Epithelial cell of prostate (primary cell): Measurements from ENCODE around the gene CROCC.
A peak's percentile ranks its signal among the peaks of the same experiment; 100 is the strongest.
"Not testable (repeated sequence)": the region's sequence is repeated elsewhere in the genome, so short reads cannot be mapped to it uniquely, and the experiment has no call there.

Experiments used
- DNase-seq: peaks from one replicate; pipeline ENCODE4 v3.0.0-alpha.2; 2011; ENCODE audit warnings: low read depth, low spot score
- H3K27ac ChIP-seq: fragments of 450-650 bp; 2 replicates; pipeline ENCODE4 v1.5.1; 2017; ENCODE audit warnings: mild to moderate bottlenecking

The CROCC gene

DNA sequence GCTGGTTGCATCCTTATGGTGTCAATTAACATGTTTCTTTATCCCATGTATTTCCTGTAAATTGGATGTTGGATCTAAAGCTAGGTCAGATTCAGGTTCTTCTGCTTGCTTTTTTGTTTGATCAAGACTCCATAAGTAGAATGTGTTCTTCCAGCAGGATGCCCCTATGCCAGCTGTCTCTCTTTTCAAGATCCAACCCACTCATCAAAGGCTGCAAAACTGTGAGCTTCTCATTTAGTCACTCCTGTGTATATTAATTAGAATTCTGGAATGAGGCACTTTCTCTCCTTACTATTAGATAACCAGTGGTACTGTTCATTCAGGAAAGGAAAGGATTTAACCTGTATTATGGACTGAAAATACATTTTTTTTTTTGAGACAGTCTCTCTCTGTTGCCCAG, 12.2 kb downstream of the CROCC start:
- not testable (repeated sequence) for DNase-seq, H3K27ac ChIP-seq

DNA sequence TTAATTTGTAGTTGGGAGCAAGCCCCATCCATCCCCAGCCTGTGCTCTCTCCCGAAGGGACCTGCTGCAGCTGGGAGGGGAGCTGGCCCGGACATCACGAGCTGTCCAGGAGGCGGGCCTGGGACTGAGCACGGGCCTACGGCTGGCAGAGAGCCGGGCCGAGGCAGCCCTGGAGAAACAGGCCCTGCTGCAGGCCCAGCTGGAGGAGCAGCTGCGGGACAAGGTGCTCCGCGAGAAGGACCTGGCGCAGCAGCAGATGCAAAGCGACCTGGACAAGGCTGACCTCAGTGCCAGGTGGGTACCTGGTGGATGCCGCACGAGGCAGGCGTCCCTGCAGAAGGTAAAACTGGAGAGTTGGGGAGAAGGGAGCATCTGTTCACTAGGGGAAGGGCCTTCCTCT, 14.8 kb downstream of the CROCC start:
- not testable (repeated sequence) for DNase-seq, H3K27ac ChIP-seq

DNA sequence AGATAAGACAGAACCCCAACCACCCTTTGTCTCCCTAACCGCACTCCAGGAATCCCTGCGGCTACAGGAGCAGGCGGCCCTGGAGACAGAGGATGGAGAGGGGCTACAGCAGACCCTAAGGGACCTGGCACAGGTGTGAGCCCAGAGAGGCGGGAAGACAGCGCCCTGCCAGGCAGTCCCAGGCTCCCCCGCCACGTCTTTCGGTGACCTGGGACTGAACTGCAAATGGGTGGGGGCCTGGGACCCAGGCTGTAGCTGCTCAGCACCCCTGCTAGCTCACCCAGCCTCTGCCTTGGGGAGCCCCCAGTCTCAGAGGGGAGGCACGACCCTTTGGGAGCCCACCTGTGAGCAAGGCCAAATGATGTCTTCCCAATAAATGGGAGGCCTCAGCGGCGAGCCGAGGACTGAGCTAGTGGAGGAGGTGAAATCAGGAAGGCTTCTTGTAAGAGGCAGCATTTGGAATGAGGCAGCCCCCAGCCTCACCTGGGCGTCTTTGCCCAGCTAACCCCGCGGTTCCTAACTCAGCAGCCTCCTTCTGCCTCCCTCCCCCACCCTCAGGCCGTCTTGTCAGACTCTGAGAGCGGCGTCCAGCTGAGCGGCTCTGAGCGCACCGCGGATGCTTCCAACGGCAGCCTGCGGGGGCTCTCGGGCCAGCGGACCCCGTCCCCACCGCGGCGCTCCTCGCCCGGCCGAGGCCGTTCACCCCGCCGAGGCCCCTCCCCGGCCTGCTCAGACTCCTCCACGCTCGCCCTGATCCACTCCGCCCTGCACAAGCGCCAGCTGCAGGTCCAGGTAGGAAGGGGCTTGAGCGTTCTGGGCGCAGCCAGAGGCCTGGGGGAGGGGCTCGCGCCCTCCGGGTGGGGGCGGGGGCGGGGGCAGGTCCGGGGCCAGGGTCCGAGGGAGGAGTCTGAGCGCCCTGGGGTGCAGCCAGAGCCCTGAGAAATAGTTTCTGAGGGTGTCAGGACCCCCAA, 16.9 kb downstream of the CROCC start:
- DNase-seq, result no peak
- H3K27ac ChIP-seq, result no peak overlapping the region

DNA sequence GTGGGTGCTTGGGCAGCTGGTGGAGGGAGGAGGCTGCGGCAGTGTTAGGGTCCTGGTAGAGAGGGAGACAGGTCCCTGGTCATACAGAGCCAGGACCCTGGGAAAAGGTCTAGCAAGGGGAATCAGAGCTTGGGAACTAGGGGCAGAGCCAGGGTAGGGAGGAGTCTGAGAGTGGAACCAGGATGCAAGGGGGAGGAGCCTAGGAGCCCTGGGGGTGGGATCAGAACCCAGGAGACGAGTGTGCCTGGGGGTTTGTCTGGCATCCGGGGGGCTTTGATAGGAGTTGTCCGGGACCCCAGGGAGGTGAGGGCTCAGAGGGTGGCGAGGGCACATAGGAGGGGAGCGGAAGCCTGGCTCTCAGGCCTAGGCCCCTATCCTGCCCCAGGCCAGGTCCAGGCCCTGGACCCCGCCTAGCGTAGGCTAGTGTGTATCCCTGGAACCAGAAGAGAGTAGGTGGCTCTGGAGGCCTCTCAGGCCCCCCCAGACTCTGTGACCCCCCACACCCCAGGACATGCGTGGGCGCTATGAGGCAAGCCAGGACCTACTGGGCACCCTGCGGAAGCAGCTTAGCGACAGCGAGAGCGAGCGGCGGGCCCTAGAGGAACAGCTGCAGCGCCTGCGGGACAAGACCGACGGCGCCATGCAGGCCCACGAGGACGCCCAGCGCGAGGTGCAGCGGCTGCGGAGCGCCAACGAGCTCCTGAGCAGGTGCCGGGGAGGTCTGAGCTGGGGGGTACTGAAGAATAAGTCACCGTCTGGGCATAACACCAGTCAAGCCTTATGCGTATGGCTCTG, 17.9 kb downstream of the CROCC start:
- DNase-seq, result not testable (repeated sequence)

DNA sequence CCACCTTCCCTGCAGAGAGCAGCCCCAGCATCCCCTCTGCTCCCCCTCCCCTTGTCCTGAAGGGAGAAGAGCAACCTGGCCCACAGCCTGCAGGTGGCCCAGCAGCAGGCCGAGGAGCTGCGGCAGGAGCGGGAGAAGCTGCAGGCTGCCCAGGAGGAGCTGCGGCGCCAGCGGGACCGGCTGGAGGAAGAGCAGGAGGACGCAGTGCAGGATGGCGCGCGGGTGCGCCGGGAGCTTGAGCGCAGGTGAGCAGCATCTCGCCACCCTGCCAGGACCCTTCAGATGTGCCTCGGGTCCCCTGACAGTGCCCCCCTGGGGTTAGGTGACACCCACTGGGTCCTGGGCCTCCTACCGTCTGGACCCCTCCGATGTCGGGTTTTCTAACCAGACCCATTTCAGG, 22.3 kb downstream of the CROCC start:
- no peak overlapping the region for H3K27ac ChIP-seq
- no peak for DNase-seq

More for the DNA sequence above, 17.9 kb downstream of the CROCC start:
- H3K27ac ChIP-seq, result not testable (repeated sequence)

DNA sequence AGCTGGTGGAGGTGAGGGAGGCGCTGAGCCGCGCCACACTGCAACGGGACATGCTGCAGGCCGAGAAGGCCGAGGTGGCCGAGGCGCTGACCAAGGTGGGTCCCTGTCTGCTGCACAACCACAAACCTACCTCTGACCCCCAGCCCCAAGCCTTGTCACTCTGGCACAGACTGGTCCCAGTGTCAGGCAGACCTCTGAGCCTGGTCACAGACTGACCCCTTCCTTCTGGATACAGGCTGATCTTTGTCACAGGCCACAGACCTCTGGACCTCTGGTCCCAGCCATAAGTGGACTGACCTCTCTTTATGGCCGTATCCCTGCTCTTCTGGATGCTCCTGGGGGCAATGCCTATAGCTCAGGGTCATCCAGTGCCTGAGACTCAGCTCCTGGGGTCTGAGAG, 23.8 kb downstream of the CROCC start:
- not testable (repeated sequence) for DNase-seq, H3K27ac ChIP-seq

DNA sequence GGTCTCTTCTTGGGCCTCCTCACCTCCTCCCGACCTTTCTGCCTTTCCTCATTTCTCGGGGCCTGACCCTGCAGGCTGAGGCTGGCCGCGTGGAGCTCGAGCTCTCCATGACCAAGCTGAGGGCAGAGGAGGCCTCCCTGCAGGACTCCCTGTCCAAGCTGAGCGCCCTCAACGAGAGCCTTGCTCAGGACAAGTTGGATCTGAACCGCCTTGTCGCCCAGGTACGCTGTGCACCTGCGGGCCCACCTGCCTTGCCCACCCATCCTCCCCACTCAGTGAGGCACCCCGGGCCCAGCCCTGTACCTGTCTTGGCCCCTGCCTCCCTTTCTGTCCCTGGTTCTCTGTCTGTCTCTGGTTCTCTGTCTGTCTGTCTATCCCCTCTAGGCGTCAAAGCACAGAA, 24.5 kb downstream of the CROCC start:
- H3K27ac ChIP-seq, DNase-seq: not testable (repeated sequence)

DNA sequence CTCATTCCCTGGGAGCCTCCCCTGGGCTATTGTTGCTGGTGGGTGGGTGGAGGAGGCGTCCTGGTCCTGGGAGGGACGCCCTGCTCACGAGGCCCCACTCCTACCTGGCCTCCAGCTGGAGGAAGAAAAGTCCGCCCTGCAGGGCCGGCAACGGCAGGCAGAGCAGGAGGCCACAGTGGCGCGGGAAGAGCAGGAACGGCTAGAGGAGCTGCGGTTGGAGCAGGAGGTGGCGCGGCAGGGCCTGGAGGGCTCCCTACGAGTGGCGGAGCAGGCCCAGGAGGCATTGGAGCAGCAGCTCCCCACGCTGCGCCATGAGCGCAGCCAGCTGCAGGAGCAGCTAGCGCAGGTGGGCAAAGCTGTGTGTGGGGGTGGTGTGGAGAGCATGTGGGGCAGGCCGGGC, 24.9 kb downstream of the CROCC start:
- no peak for DNase-seq
- no peak overlapping the region for H3K27ac ChIP-seq

DNA sequence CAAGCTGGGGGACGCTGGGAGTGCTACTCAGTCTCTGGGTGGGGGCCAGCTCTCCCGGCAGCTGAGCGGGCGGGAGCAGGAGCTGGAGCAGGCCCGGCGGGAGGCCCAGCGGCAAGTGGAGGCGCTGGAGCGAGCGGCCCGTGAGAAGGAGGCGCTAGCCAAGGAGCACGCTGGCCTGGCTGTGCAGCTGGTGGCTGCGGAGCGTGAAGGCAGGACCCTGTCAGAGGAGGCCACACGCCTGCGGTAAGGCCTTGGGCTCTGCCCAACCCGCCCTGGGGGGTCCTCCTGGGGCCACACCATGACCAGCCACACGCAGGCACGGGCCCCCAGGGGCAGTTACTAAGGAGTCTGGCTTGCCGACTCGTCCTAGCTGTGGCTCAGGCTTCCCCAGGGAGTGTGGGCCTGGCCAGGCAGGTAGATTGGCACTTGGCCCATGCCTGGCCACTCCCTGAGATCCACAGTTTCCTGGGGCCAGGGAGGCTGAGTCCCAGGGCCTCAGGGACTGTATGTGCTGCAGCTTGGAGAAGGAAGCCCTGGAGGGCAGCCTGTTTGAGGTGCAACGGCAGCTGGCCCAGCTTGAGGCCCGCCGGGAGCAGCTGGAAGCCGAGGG, 26.7 kb downstream of the CROCC start:
- peak; percentile 81 for DNase-seq
- peak overlapping the region; percentile 55 for H3K27ac ChIP-seq

DNA sequence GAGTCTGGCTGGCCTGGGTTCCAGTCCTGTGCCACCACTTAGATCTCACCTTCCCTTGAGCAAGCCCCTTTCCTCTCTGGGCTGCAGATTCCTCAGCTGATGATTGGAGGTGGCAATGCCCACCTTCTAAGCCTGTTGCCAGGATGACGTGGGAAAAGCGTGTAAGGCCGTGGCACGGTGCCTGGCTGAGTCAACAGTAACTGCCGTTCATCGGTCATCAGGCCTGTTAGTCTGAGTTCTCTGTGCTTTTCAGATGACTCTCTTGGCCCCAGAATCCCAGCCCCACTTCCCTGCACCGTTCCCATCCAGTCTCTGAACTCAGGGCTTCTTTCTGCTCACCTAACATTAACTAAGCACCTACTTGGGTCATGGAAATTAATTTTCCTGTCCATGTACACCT, 27.3 kb downstream of the CROCC start:
- peak overlapping the region; percentile 55 for H3K27ac ChIP-seq
- peak; percentile 59 for DNase-seq

DNA sequence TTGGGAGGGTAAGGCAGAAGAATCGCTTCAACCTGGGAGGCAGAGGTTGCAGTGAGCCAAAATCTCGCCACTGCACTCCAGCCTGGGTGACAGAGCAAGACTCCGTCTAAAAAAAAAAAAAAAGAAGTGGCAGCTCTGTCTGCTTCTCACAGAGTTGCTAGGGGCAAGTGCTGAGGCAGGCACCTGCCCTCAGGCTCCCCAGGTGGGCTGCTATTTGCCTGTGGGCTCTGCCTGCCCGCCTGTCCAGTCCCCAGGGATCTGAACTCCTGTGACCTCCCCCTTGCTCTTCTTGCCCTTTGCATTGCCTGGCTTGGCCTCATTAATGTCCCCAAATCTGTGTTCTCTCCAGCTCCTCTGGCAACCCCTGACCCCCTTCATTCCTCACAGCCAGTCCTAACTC, 30.6 kb downstream of the CROCC start:
- not testable (repeated sequence) for H3K27ac ChIP-seq, DNase-seq

DNA sequence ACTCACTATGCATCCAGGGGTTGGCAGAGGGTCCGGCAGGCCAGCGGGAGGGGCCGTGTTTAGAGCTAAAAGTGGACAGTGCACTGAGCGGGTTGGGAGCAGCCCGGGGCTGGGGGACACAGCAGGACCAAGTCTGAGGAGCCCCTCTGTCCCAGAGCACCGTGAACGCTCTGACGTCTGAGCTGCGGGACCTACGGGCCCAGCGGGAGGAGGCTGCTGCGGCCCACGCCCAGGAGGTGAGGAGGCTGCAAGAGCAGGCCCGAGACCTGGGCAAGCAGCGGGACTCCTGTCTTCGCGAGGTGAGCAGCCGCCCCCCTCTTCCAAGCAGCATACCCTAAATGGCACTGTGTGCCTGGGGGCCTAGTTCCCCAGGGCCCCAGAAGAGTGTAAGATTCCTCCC, 32.8 kb downstream of the CROCC start:
- DNase-seq, result no peak

DNA sequence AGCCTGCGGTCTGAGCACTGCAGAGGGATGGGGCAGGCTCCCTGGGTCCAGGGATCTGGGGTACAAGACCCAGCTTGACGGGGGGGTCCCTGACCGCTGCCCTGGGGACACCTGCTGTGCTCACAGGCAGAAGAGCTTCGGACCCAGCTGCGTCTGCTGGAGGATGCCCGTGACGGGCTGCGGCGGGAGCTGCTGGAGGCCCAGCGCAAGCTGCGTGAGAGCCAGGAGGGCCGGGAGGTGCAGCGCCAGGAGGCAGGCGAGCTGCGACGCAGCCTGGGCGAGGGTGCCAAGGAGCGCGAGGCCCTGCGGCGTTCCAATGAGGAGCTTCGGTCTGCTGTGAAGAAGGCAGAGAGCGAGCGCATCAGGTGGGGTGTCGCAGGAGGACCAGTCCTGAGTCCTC, 33.5 kb downstream of the CROCC start:
- no peak for DNase-seq
- H3K27ac ChIP-seq, result no peak overlapping the region

More for the DNA sequence above, 32.8 kb downstream of the CROCC start:
- no peak overlapping the region for H3K27ac ChIP-seq

DNA sequence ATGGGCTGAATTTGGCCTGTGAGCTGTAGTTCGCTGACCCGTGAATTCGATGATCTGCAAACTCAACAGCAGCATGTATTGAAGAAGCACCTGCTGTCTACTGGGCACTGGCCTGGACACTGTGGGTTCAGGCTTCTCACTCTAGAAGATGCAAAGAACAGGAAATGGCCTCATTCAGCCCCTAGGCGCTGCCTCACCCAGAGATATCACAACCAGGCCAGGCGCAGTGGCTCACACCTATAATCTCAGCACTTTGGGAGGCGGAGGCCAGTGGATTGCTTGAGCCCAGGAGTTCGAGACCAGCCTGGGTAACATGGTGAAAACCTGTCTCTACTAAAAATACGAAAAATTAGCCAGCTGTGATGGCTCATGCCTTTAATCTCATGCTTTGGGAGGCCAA, 35.0 kb downstream of the CROCC start:
- DNase-seq, result no peak
- H3K27ac ChIP-seq, result no peak overlapping the region

DNA sequence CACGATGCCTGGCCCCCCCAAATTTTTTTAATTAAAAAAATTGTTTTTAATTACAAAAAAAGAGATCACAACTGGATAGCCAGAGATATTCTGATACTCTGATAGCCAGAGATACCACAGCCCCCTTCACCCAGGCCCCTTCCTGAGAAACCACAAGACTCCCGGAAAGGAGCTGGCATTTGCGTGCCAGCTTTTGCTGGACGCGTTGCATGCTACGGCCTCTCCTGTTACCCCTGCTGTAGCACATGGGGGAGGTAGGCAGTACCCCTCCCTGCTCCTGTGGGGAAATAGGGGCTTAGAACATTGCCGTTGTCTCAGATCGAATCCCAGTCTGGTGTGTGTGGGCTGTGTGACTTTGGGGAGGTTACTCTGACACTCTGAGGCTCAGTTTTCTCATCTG, 36.0 kb downstream of the CROCC start:
- H3K27ac ChIP-seq, result no peak overlapping the region
- DNase-seq, result no peak

DNA sequence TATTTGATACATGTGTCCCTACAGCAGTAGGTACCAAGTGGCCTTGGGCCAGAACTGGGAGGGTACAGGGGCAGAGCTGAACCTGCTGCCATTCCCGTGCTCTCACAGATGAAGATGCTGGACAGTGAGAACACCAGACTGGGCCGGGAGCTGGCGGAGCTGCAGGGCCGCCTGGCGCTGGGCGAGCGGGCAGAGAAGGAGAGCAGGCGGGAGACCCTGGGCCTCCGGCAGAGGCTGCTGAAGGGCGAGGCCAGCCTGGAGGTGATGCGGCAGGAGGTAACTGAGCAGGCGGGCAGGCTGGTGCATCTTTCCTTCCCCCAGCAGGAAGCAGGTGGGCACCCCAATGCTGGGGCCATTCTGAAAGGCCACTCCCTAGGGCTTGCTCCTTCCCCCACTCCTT, 36.7 kb downstream of the CROCC start:
- no peak overlapping the region for H3K27ac ChIP-seq
- DNase-seq, result no peak

DNA sequence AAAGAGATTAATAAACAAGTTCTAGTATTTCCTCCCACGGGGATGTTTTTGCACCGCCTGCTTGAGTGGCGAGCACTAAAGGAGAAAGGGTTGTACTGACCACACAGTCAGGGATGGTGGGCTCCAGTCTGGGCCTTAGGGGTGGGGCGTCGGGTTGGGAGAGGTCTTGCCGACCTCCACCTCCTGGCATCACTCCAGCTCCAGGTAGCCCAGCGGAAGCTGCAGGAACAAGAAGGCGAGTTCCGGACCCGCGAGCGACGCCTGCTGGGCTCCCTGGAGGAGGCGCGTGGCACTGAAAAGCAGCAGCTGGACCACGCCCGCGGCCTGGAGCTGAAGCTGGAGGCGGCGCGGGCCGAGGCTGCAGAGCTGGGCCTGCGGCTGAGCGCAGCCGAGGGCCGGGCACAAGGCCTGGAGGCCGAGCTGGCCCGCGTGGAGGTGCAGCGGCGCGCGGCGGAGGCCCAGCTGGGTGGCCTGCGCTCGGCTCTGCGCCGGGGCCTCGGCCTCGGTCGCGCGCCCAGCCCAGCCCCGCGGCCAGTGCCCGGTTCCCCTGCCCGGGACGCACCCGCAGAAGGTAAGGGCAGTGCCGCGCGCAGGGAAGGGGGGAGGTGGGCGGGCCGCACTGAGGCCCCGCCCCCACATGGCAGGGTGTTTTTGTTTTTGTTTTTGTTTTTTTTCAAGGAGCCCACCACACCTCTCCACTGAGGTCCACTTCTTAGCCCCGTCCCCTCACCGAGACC, 39.0 kb downstream of the CROCC start:
- H3K27ac ChIP-seq, result no peak overlapping the region

DNA sequence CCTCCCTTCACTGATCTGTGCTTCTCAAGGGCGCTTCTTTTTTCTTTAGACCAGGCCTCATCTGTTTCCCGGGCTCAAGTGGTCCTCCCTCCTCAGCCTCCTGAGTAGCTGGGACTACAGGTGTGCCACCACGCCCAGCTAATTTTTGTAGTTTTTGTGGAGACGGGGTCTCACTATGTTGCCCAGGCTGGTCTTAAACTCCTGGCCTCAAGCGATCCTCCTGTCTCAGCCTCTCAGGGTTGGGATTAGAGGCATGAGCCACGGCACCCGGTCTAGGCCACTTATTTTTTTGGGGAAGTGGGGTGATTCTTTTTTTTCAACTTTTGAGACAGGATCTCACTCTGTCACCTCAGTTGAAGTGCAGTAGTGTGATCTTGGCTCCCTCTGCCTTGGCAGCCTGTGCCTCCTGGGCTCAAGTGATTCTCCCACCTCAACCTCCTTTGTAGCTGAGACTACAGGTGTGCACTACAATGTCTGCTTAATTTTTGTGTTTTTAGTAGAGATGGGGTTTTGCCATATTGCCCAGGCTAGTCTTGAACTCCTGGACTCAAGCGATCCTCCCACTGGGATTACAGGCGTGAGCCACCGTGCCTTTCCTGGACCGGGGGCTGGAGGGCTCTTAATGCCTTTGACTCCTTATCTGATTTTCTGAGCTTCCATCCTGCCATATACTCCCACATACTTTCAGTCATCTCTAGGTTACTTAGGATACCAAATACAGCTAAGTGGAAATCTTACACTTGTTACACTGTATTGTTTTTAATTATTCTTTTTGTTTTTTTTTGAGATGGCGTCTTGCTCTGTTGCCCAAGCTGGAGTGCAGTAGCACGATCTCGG, 39.8 kb downstream of the CROCC start:
- DNase-seq, result no peak
- H3K27ac ChIP-seq, result no peak overlapping the region

More for the DNA sequence above, 39.0 kb downstream of the CROCC start:
- no peak for DNase-seq

DNA sequence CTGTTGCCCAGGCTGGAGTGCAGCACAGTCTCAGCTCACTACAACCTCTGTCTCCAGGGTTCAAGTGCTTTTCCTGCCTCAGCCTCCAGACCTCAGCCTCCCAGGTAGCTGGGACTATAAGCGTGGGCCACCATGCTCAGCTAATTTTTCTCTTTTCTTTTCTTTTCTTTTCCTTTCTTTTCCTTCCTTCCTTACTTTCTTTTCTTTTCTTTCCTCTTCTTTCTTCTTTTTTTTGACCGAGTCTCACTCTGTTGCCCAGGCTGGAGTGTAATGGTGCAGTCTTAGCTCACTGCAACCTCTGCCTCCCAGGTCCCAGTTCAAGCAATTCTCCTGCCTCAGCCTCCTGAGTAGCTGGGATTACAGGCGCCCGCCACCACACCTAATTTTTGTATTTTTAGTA, 42.4 kb downstream of the CROCC start:
- not testable (repeated sequence) for H3K27ac ChIP-seq, DNase-seq
